GM13976 (cell line): ENCODE data around the gene GTF3C1.
"Not testable (repeated sequence)": the region's sequence is repeated elsewhere in the genome, so short reads cannot be mapped to it uniquely, and the experiment has no call there.

Experiments used
- DNase-seq: peaks from one replicate; pipeline ENCODE4 v3.0.0; 2012; ENCODE audit warnings: low spot score
- CTCF ChIP-seq: IDR thresholded peaks from 2 replicates; pipeline ENCODE4 v1.5.1; 2012; ENCODE audit warnings: borderline replicate concordance, mild to moderate bottlenecking; ENCODE audit not compliant: insufficient read depth; ENCODE audit errors: extremely low read depth, missing control alignments, control extremely low read depth
- in situ Hi-C: fragments of 300-500 bp; cut with MboI; formaldehyde crosslinking; loops from one replicate; pipeline ENCODE4 v1.12.0; 2022; ENCODE audit warnings: low sequenced_read_pairs, mixed read lengths, inconsistent platforms; ENCODE audit not compliant: unreplicated experiment

The GTF3C1 gene

GRCh38 chr16:27582883-27583282, 33.2 kb upstream of the GTF3C1 start:
- no peak for TF ChIP-seq CTCF
- in situ Hi-C loops = no loop called here

GRCh38 chr16:27579087-27579980, 29.6 kb upstream of the GTF3C1 start:
- DNase-seq = no peak
- in situ Hi-C loops = no loop called here
- no peak for TF ChIP-seq CTCF

More at GRCh38 chr16:27582883-27583282, 33.2 kb upstream of the GTF3C1 start:
- no peak for DNase-seq

- DNase-seq = no peak
- no peak for TF ChIP-seq CTCF
- in situ Hi-C loops = no loop called here
Measured at GRCh38 chr16:27576729-27577128, 27.0 kb upstream of the GTF3C1 start.

- in situ Hi-C loops = no loop called here
- DNase-seq = no peak
- no peak for TF ChIP-seq CTCF
Measured at GRCh38 chr16:27572711-27573110, 23.0 kb upstream of the GTF3C1 start.

GRCh38 chr16:27571433-27572326, 22.0 kb upstream of the GTF3C1 start:
- no peak for TF ChIP-seq CTCF

GRCh38 chr16:27570986-27571385, 21.3 kb upstream of the GTF3C1 start:
- DNase-seq, in situ Hi-C loops: not testable (repeated sequence)

More at GRCh38 chr16:27571433-27572326, 22.0 kb upstream of the GTF3C1 start:
- in situ Hi-C loops = no loop called here
- DNase-seq = no peak

GRCh38 chr16:27568077-27568476, 18.4 kb upstream of the GTF3C1 start:
- in situ Hi-C loops = no loop called here
- DNase-seq = no peak
- TF ChIP-seq CTCF = no peak
